ENCODE measurements around the gene SF3B6. TPM values are rescaled to one million over a fixed set of nuclear protein-coding genes. Genes with fewer than 3 reads are reported as not detected.
"Not testable (repeated sequence)": the region's sequence is repeated elsewhere in the genome, so short reads cannot be mapped to it uniquely, and the experiment has no call there.

The SF3B6 gene
- total RNA-seq, 4 donors from 2014 or later = 86.1 to 157 (median 110) TPM

- Histone ChIP-seq H3K9me3 (no peaks in the 10 kb centered on the region), H3K27me3 (no peaks in the 10 kb centered on the region), H3K4me1 (peaks cover 0 to 5% of the 10 kb centered on the region in 2 donors), H3K27ac (no peak overlapping the region), H3K4me3 (replicated peaks in 1 of 3) (no peak overlapping the region), H3K36me3 (no peaks in the 10 kb centered on the region)
- WGBS, 2 donors = 67 to 85% methylated on average over 1 to 4 of the region's 4 CpGs
- no peak for DNase-seq
- intact Hi-C loops (cut with DNase I) = no loop called here
- no peak for TF ChIP-seq CTCF (IDR thresholded peaks at IDR 0.05)
- no peak for TF ChIP-seq POLR2A (IDR thresholded peaks at IDR 0.05)
These were observed 28.8 kb upstream of the SF3B6 start for GRCh38 chr2:24104906-24105305.

- DNase-seq = no peak
These were observed 28.1 kb upstream of the SF3B6 start for GRCh38 chr2:24104110-24104650.

GRCh38 chr2:24102677-24103076 is 26.6 kb upstream of the SF3B6 start:
- Histone ChIP-seq H3K27me3 (no peaks in the 10 kb centered on the region), H3K4me1 (peaks cover 0 to 5% of the 10 kb centered on the region in 2 donors), H3K36me3 (no peaks in the 10 kb centered on the region), H3K27ac (no peak overlapping the region), H3K4me3 (replicated peaks in 1 of 3) (no peak overlapping the region), H3K9me3 (no peaks in the 10 kb centered on the region)
- 91 to 95% methylated on average over 1 of the region's 1 CpG for WGBS, 2 donors
- TF ChIP-seq POLR2A (IDR thresholded peaks at IDR 0.05) = no peak
- no peak for TF ChIP-seq CTCF (IDR thresholded peaks at IDR 0.05)
- intact Hi-C loops (cut with DNase I) = no loop called here
- no peak for DNase-seq

More at GRCh38 chr2:24104110-24104650, 28.1 kb upstream of the SF3B6 start:
- WGBS, 2 donors = 88 to 100% methylated on average over 2 to 5 of the region's 8 CpGs
- Histone ChIP-seq H3K9me3 (no peaks in the 10 kb centered on the region), H3K36me3 (no peaks in the 10 kb centered on the region), H3K27ac (no peak overlapping the region), H3K4me1 (peaks cover 0 to 5% of the 10 kb centered on the region in 2 donors), H3K4me3 (replicated peaks in 1 of 3) (no peak overlapping the region), H3K27me3 (no peaks in the 10 kb centered on the region)
- intact Hi-C loops (cut with DNase I) = no loop called here
- TF ChIP-seq POLR2A (IDR thresholded peaks at IDR 0.05) = no peak
- no peak for TF ChIP-seq CTCF (IDR thresholded peaks at IDR 0.05)

GRCh38 chr2:24101992-24102391 is 25.9 kb upstream of the SF3B6 start:
- intact Hi-C loops (cut with DNase I) = no loop called here
- no peak for DNase-seq
- TF ChIP-seq CTCF (IDR thresholded peaks at IDR 0.05) = no peak
- WGBS, 2 donors = 90 to 95% methylated on average over 2 of the region's 2 CpGs
- Histone ChIP-seq H3K27ac (no peak overlapping the region), H3K4me3 (replicated peaks in 1 of 3) (no peak overlapping the region), H3K4me1 (peaks cover 0 to 5% of the 10 kb centered on the region in 2 donors), H3K36me3 (no peaks in the 10 kb centered on the region), H3K9me3 (no peaks in the 10 kb centered on the region), H3K27me3 (no peaks in the 10 kb centered on the region)

- H3K4me3 ChIP-seq (replicated peaks in 1 of 3); DNase-seq; H3K27me3 ChIP-seq; intact Hi-C loops (cut with DNase I); H3K9me3 ChIP-seq; H3K36me3 ChIP-seq; H3K4me1 ChIP-seq; H3K27ac ChIP-seq: not testable (repeated sequence)
- WGBS, 2 donors = 98% methylated on average over 2 of the region's 2 CpGs
These were observed 24.6 kb upstream of the SF3B6 start for GRCh38 chr2:24100732-24101131.

- H3K4me3 ChIP-seq (replicated peaks in 1 of 3); DNase-seq; H3K27ac ChIP-seq; H3K9me3 ChIP-seq; H3K4me1 ChIP-seq; H3K36me3 ChIP-seq; intact Hi-C loops (cut with DNase I); H3K27me3 ChIP-seq: not testable (repeated sequence)
- WGBS, 2 donors = 74 to 86% methylated on average over 15 to 17 of the region's 17 CpGs
These were observed 19.1 kb upstream of the SF3B6 start for GRCh38 chr2:24095171-24095677.

- not testable (repeated sequence) for H3K4me3 ChIP-seq (replicated peaks in 1 of 3)
- WGBS, 2 donors = 99% methylated on average over 5 of the region's 5 CpGs
These were observed 17.1 kb upstream of the SF3B6 start for GRCh38 chr2:24093270-24093669.

More at GRCh38 chr2:24093270-24093669, 17.1 kb upstream of the SF3B6 start:
- H3K27me3 ChIP-seq; H3K9me3 ChIP-seq; intact Hi-C loops (cut with DNase I); H3K36me3 ChIP-seq; H3K27ac ChIP-seq; H3K4me1 ChIP-seq; DNase-seq: not testable (repeated sequence)

Measured in thyroid gland (tissue), 4 donors.